ENCODE data around the gene LYPLAL1.

Gene LYPLAL1

GRCh38 chr1:219261454-219261853, 87.8 kb downstream of the LYPLAL1 start:
- TF ChIP-seq FOXP2 (optimal IDR thresholded peaks at IDR 0.05; ENCODE audit: control extremely low read depth, extremely low read length, insufficient read depth) (no peak), POLR2AphosphoS5 (IDR thresholded peaks at IDR 0.05; ENCODE audit: borderline replicate concordance, low read depth, low read length) (no peak), EZH2 (IDR thresholded peaks at IDR 0.05) (no peak)
- H3K9ac ChIP-seq (ENCODE audit: insufficient read length) = no peak overlapping the region
- DNase-seq (ENCODE audit: low read depth, low spot score) = no peak
- no peaks in the 10 kb centered on the region for H3K36me3 ChIP-seq (ENCODE audit: insufficient read depth, low read length)
- H3K4me3 ChIP-seq = no peak overlapping the region
- H3K27ac ChIP-seq = no peak overlapping the region
- no peaks in the 10 kb centered on the region for H3K9me3 ChIP-seq (ENCODE audit: low read depth, low read length)

Measured in SK-N-MC (cell line).